ENCODE measurements around the gene ZFP90.
"Not testable (repeated sequence)": the region's sequence is repeated elsewhere in the genome, so short reads cannot be mapped to it uniquely, and the experiment has no call there.

The ZFP90 gene

GRCh38 chr16:68517606-68518166 is 21.4 kb upstream of the ZFP90 start:
- no peak for DNase-seq (ENCODE audit: low read depth, low spot score)

- no peak for DNase-seq (ENCODE audit: low read depth, low spot score)
These were observed 19.8 kb upstream of the ZFP90 start for GRCh38 chr16:68519225-68519745.

GRCh38 chr16:68520649-68521086 is 18.4 kb upstream of the ZFP90 start:
- no peak for DNase-seq (ENCODE audit: low read depth, low spot score)

GRCh38 chr16:68524069-68524820 is 14.8 kb upstream of the ZFP90 start:
- DNase-seq (ENCODE audit: low read depth, low spot score) = no peak

- DNase-seq (ENCODE audit: low read depth, low spot score) = no peak
These were observed 12.8 kb upstream of the ZFP90 start for GRCh38 chr16:68526143-68526781.

- DNase-seq (ENCODE audit: low read depth, low spot score) = no peak
These were observed 12.3 kb upstream of the ZFP90 start for GRCh38 chr16:68526782-68527145.

- no peak for DNase-seq (ENCODE audit: low read depth, low spot score)
These were observed 10.9 kb upstream of the ZFP90 start for GRCh38 chr16:68528233-68528632.

GRCh38 chr16:68528686-68529379 is 10.3 kb upstream of the ZFP90 start:
- peak; percentile 31 for DNase-seq (ENCODE audit: low read depth, low spot score)

- no peak for DNase-seq (ENCODE audit: low read depth, low spot score)
These were observed 9.5 kb upstream of the ZFP90 start for GRCh38 chr16:68529608-68529930.

GRCh38 chr16:68529931-68530701 is 9.0 kb upstream of the ZFP90 start:
- peak; percentile 63 for DNase-seq (ENCODE audit: low read depth, low spot score)

GRCh38 chr16:68533937-68534336 is 5.2 kb upstream of the ZFP90 start:
- no peak for DNase-seq (ENCODE audit: low read depth, low spot score)

- no peak for DNase-seq (ENCODE audit: low read depth, low spot score)
These were observed 3.8 kb upstream of the ZFP90 start for GRCh38 chr16:68535331-68535730.

GRCh38 chr16:68539711-68540239 is 684 bp downstream of the ZFP90 start:
- DNase-seq (ENCODE audit: low read depth, low spot score) = no peak

GRCh38 chr16:68548947-68549346 is 9.9 kb downstream of the ZFP90 start:
- no peak for DNase-seq (ENCODE audit: low read depth, low spot score)

- DNase-seq (ENCODE audit: low read depth, low spot score) = no peak
These were observed 14.1 kb downstream of the ZFP90 start for GRCh38 chr16:68553186-68553585.

GRCh38 chr16:68560341-68560740 is 21.2 kb downstream of the ZFP90 start:
- not testable (repeated sequence) for DNase-seq (ENCODE audit: low read depth, low spot score)

GRCh38 chr16:68563631-68564381 is 24.7 kb downstream of the ZFP90 start:
- no peak for DNase-seq (ENCODE audit: low read depth, low spot score)

GRCh38 chr16:68564382-68564985 is 25.4 kb downstream of the ZFP90 start:
- DNase-seq (ENCODE audit: low read depth, low spot score) = no peak

GRCh38 chr16:68574479-68574878 is 35.4 kb downstream of the ZFP90 start:
- DNase-seq (ENCODE audit: low read depth, low spot score) = no peak

- DNase-seq (ENCODE audit: low read depth, low spot score) = no peak
These were observed 36.0 kb downstream of the ZFP90 start for GRCh38 chr16:68575082-68575481.
